Hindlimb muscle (tissue), 1 donor: ENCODE data around the gene CELSR1. TPM values are rescaled to one million over a fixed set of nuclear protein-coding genes. Genes with fewer than 3 reads are reported as not detected.
A peak's percentile ranks its signal among the peaks of the same experiment; 100 is the strongest.

ENCODE experiments used
- DNase-seq: peaks from one replicate; pipeline ENCODE4 v3.0.0-alpha.2; 2013
- polyA plus RNA-seq: library from polyadenylated mRNA; unstranded; fragments of 120-200 nt; gene quantifications from one replicate; pipeline ENCODE4 v1.2.1, GENCODE V29; 2013; ENCODE audit not compliant: insufficient read length

The CELSR1 gene
- polyA plus RNA-seq, 1 donor: 7.6 TPM

DNA sequence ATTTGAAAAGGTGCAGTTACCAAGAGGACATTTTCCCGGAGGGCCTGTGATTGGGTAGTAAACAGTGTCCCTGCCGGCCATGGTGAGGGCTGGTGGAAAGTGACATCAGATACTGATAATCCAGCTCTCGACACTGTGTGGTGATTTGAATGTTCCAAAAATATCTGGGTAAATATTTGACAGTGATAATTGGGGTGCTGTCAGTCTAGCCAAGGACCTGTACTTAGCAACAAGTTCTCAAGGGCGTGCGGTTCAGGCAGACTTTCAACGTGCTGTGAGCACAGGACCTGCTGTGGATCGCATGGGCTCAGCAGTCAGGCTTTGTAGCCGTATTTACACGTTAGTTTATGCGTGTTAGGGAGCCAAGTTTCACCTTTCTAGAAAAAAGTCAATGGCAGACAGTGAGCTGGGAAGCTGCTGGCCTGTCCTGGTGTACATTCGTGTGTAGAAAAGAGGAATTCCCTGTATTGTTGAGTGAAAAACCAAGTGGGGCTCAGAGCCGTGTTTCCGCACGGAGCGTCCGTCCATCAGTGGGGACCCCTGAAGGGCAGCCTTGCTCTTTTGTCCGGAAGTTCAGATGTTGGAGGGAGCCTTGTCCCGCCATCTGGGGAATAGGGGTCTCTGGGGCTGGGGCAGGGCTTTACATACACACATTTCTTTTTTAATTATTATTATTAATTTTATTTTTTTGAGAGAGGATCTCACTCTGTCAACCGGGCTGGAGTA is 190.6 kb downstream of the CELSR1 start:
- DNase-seq: no peak

GRCh38 chr22:46340676-46341075 is 196.7 kb downstream of the CELSR1 start:
- no peak for DNase-seq

DNA sequence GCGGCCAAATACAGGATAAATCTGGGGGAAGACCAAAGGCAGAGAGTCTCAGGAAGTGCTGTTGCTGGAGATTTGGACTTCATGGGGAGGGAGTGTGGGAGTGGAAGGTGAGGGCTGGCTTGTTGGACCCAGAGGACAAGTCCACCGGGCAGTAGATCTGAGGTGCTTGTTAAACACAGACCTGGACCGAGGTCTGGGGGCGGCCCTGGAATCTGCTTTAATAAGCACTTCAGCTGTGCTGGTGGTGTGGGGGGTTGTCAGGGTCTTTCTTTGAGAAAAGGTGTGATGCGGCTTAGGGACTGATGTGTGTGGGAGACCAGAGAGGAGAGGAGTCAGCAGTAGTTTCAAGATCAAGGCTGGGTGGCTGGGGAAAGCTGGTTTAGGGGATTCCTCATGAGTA is 197.5 kb downstream of the CELSR1 start:
- DNase-seq: no peak

DNA sequence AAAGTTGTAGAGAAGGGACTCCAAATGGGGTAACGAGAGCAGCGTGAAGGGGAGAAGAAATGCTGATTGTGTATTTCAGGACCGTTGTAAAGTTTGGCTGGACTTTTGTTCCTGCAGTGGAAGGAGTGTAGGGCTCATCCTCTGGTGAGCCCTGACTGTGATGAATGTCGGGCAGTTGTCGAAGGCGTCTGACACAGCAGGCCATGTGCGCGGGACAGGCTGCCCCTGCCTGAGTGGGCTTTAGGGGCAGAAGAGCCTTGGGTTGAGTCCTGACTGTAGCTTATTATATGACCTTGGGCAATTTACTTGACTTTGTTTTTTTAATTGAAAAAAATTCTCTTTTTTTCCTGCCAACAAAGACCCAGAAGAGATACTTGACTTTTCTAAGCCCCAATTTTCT is 198.8 kb downstream of the CELSR1 start:
- DNase-seq: no peak

- DNase-seq: no peak
Measured at GRCh38 chr22:46337870-46338269, 199.6 kb downstream of the CELSR1 start.

GRCh38 chr22:46336119-46337078 is 201.0 kb downstream of the CELSR1 start:
- DNase-seq: no peak

DNA sequence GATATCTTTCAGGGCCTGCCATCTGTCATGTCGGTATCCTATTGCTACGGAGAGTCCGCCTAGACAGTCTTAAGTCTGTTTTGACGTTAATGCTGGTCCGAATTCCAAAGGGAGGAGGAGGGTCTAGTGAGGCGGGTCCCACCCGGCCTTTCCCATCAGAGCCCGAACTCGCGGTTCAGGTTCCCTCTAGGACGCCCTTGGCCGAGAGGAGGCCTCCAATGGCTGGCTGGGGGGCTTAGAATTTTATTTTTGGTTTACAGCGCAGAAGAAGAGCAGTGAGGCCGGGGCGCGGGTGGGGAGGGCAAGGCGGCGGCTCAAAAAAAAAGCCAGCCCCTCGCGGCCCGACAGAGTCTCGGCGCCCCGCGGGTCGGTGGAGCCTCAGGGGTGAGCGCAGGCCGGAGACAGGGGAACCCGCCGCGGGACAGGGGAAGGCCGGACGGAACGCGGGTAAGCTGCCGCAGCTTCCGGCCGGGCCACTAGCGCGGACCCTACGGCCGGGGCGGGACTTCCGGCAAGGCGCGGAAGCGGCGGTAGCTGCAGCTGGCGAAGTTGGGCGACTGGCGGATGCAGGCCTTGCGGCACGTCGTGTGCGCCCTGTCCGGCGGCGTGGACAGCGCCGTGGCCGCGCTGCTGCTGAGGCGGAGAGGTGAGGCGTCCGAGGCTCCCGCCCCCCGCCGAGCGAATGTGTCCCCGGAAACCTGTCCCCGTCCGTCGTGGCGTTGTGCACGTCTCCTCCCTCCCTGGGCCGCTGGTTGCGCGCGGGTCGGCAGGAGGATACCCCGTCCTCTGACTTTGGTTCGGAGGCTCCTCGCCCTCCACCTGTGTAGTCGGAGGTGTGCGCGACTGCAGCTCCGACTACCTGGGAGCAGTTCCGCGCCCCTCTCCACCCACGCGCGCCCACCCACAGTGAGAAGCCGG is 202.0 kb downstream of the CELSR1 start, which contains the start of gene TRMU:
Gene TRMU, plus strand, starts transcription at position 514 of the 918 bp plus-strand sequence. Its CDS starts 51 bp downstream, at position 565.
- DNase-seq: peak; percentile 88

- no peak for DNase-seq
Measured at GRCh38 chr22:46331496-46331895, 205.9 kb downstream of the CELSR1 start.

DNA sequence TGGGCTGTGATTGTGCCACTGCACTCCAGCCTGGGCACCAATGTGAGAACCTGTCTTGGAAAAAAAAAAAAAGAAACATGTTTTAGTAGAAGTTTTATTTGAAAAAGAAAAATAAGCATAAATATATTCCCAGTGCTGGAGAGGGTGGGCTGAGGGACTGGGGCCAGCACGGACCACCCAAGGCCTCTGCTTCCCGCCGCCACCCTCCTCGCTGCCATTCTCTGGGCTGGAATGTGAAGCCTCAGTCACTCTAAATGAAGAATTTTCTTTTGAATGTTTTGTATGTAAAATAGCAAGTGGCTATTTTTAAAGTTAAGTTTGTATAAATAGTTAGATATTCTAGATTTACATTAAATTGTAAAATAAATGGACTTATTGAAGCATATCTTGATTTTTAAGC is 207.0 kb downstream of the CELSR1 start:
- no peak for DNase-seq

GRCh38 chr22:46329616-46330015 is 207.8 kb downstream of the CELSR1 start:
- DNase-seq: no peak

GRCh38 chr22:46328797-46329196 is 208.6 kb downstream of the CELSR1 start:
- no peak for DNase-seq

DNA sequence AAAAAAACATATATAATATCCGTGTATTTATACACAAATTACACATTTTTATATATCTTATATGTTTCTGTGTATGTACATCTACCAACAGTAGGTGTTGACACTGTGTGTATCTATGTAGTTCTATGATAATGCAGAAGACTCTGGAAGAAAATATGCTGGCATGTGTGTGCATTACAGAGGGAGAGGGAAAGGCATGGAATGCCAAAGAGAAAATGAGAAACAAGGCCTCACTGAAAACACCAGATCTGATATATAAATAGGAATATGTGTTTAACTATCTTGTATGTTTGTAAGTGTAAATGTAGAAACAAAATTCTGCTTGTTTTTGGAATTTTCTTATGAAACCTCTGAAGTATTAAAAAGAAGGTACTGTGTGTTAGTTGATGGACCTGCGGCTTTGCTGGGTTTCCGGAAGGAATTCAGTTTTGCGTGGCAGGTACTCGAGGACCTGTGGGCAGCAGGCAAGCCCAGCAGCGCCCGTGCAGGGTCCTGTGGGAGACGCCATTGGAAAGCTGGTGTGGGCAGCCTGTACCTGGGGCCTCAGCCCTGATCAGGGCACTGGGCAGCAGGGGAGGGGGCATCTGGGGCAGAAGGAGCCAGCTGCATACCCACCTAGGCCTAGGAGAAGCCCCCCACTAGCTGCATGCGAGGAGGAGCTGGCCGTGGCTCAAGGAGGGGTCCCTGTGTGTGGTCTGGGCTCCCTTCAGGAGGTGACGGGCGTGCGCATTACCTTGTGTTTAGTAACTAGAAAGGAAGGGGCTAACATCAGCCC is 209.5 kb downstream of the CELSR1 start:
- DNase-seq: no peak

- no peak for DNase-seq
Measured at GRCh38 chr22:46326066-46326680, 211.2 kb downstream of the CELSR1 start.

- no peak for DNase-seq
Measured at GRCh38 chr22:46323162-46323561, 214.3 kb downstream of the CELSR1 start.

DNA sequence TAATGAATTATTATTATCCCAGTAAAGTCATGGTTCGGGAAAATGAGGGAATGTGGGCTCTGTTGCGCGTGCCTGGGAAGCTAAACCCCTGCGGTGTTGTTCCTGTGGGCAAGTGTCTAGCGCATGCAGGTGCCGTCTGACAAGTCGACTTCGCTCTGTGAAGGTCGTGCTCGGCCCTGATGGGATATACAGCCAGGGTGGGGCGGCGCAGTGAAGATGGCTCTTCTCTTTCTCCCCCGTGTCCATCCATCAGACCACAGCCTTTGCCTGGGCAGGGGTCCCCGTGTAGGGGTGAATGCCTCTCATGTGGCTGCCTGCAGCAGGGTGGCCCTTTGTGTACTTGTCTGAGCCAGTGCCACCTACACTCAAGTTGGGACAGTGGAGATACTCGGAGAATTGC is 214.7 kb downstream of the CELSR1 start:
- DNase-seq: no peak

DNA sequence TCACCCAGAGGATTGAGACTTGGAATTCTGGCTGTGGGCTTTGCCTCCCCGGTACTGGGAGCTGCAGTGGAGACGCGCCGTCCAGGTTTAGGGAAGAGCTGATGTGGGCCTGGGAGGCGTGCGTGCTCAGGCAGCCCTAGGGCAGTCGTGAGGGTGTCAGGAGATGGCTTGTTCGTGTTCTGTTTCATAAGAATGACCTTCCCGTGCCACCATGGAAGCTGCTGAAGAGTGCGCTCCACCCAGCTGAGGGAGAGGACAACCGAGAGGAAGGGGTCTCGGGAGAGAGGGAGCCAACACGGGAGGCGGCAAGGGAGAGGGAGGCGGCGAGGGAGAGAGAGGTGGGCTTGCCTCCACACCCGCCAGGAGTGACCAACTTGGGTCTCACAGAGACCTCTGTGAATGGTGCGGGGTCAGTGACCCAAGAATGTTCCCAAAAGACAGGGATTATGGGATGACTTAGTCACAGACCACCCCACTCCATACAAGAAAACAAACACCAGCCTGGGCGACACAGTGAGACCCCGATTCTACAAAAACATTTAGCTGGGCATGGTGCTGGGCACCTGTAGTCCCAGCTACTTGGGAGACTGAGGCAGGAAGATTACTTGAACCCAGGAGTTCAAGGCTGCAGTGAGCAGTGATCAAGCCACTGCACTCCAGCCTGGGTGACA is 216.6 kb downstream of the CELSR1 start:
- DNase-seq: no peak

DNA sequence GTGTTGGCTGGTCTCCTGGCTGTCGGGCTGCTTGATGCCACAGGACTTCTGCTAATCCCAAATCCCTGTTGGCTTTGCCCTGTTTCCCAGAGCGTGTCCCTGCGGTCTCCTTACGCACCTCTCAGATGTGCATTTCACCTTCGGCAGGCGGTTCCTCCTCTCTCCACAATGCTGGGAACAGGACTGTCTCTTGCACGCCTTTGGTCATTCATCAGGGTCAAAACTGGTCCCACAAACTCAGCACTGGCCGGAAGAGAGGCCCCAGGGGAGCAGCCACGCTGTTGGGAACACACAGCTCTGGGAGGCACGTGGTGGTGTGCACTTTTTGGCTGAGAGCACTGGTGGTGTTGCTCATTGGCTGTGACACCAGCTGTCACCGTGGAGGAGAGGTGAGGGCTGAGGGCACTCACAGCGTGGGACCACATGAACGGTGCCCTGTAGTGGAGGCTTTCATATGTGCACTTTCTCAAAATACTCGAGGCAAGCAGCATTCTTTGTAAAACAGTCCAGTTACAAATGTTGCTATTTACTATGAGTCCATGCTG is 217.2 kb downstream of the CELSR1 start:
- no peak for DNase-seq

- DNase-seq: no peak
Measured at GRCh38 chr22:46319319-46319718, 218.1 kb downstream of the CELSR1 start.

GRCh38 chr22:46318576-46318975 is 218.8 kb downstream of the CELSR1 start:
- no peak for DNase-seq

DNA sequence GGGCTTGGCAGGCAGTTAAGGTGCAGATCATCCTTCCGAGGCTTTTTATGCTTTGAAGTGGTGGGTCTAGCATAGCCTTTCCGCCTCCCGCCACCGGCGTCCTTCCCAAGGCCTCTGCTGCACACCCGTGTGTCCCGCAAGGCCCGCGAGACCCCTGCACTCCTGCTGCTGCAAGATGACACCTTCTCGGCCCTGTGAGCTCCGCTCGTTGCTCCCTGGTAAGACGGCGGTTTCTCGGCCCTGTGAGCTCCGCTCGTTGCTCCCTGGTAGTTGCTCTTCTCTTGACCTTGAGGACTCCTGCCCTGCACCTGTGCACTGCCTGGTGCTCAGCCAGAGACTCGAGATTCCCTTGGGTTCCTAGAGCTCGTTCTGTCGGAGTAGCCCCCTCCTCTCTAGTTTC is 219.8 kb downstream of the CELSR1 start:
- no peak for DNase-seq
